Measurements from ENCODE around the gene RIN1. TPM values are rescaled to one million over a fixed set of nuclear protein-coding genes. Genes with fewer than 3 reads are reported as not detected.

The RIN1 gene
- total RNA-seq, 1 donor from 2014 or later: 4.3 TPM

GRCh38 chr11:66365711-66366619 is 29.7 kb upstream of the RIN1 start:
- Mint-ChIP-seq H3K4me1 (peaks cover 32% of the 10 kb centered on the region), H3K36me3 (ENCODE audit: low read depth) (peaks cover 23% of the 10 kb centered on the region), H3K27me3 (ENCODE audit: low read depth) (peaks cover 11% of the 10 kb centered on the region), H3K9me3 (no peaks in the 10 kb centered on the region), H3K4me3 (peak overlapping the region; percentile 84), H3K27ac (ENCODE audit: unreplicated experiment) (no peak overlapping the region)
- no peak for TF ChIP-seq CTCF (conservative IDR thresholded peaks at IDR 0.05)
- no peak for DNase-seq (ENCODE audit: low read depth, low spot score)

- H3K36me3 Mint-ChIP-seq (ENCODE audit: low read depth): peaks cover 23% of the 10 kb centered on the region
- H3K4me3 Mint-ChIP-seq: peak overlapping the region; percentile 84
- peak overlapping the region; percentile 68 for H3K27ac Mint-ChIP-seq (ENCODE audit: unreplicated experiment)
- no peaks in the 10 kb centered on the region for H3K9me3 Mint-ChIP-seq
- no peak for DNase-seq (ENCODE audit: low read depth, low spot score)
- peaks cover 31% of the 10 kb centered on the region for H3K4me1 Mint-ChIP-seq
- no peak for TF ChIP-seq CTCF (conservative IDR thresholded peaks at IDR 0.05)
- peaks cover 11% of the 10 kb centered on the region for H3K27me3 Mint-ChIP-seq (ENCODE audit: low read depth)
Measured at GRCh38 chr11:66365166-66365565, 28.9 kb upstream of the RIN1 start.

GRCh38 chr11:66363805-66364535 is 27.7 kb upstream of the RIN1 start:
- Mint-ChIP-seq H3K27me3 (ENCODE audit: low read depth) (peaks cover 9% of the 10 kb centered on the region), H3K36me3 (ENCODE audit: low read depth) (peaks cover 22% of the 10 kb centered on the region), H3K4me3 (peak overlapping the region; percentile 59), H3K9me3 (no peaks in the 10 kb centered on the region), H3K4me1 (peaks cover 29% of the 10 kb centered on the region), H3K27ac (ENCODE audit: unreplicated experiment) (no peak overlapping the region)
- DNase-seq (ENCODE audit: low read depth, low spot score): peak; percentile 80
- peak; percentile 84 for TF ChIP-seq CTCF (conservative IDR thresholded peaks at IDR 0.05)

GRCh38 chr11:66363187-66363601 is 27.0 kb upstream of the RIN1 start:
- DNase-seq (ENCODE audit: low read depth, low spot score): no peak
- TF ChIP-seq CTCF (conservative IDR thresholded peaks at IDR 0.05): no peak
- Mint-ChIP-seq H3K27me3 (ENCODE audit: low read depth) (peaks cover 9% of the 10 kb centered on the region), H3K36me3 (ENCODE audit: low read depth) (peaks cover 23% of the 10 kb centered on the region), H3K27ac (ENCODE audit: unreplicated experiment) (no peak overlapping the region), H3K4me1 (peaks cover 36% of the 10 kb centered on the region), H3K4me3 (peak overlapping the region; percentile 59), H3K9me3 (no peaks in the 10 kb centered on the region)

GRCh38 chr11:66362481-66363147 is 26.4 kb upstream of the RIN1 start:
- no peaks in the 10 kb centered on the region for H3K9me3 Mint-ChIP-seq
- H3K4me3 Mint-ChIP-seq: peak overlapping the region; percentile 76
- H3K27me3 Mint-ChIP-seq (ENCODE audit: low read depth): peaks cover 9% of the 10 kb centered on the region
- H3K4me1 Mint-ChIP-seq: peaks cover 32% of the 10 kb centered on the region
- H3K36me3 Mint-ChIP-seq (ENCODE audit: low read depth): peaks cover 19% of the 10 kb centered on the region
- no peak for TF ChIP-seq CTCF (conservative IDR thresholded peaks at IDR 0.05)
- DNase-seq (ENCODE audit: low read depth, low spot score): no peak
- H3K27ac Mint-ChIP-seq (ENCODE audit: unreplicated experiment): peak overlapping the region; percentile 27
